Fibroblast of lung (primary cell): ENCODE data around the gene ACBD3. TPM values are rescaled to one million over a fixed set of nuclear protein-coding genes. Genes with fewer than 3 reads are reported as not detected.

ENCODE experiments used
- DNase-seq, 2 donors: peaks; one replicate each; pipeline versions ENCODE4 v3.0.0 to v3.0.0-alpha.2; 2010; ENCODE audit warnings: low read depth in 2 of 2
- H2AFZ ChIP-seq: 2 replicates; pipeline ENCODE4 v1.5.1; 2012; ENCODE audit warnings: low read length, control low read depth, inconsistent platforms
- H3K27ac ChIP-seq: 2 replicates; pipeline ENCODE4 v1.5.1; 2011; ENCODE audit warnings: low read length, control low read depth; ENCODE audit not compliant: insufficient read depth
- H3K27me3 ChIP-seq: 2 replicates; pipeline ENCODE4 v1.5.1; 2011; ENCODE audit warnings: mild to moderate bottlenecking, low read length; ENCODE audit not compliant: control insufficient read depth, insufficient read depth
- H3K36me3 ChIP-seq: 2 replicates; pipeline ENCODE4 v1.5.1; 2011; ENCODE audit warnings: low read length; ENCODE audit not compliant: control insufficient read depth, insufficient read depth
- H3K4me1 ChIP-seq: 2 replicates; pipeline ENCODE4 v1.5.1; 2011; ENCODE audit warnings: low read length; ENCODE audit not compliant: control insufficient read depth, insufficient read depth; ENCODE audit errors: extremely low read depth
- H3K4me2 ChIP-seq: 2 replicates; pipeline ENCODE4 v1.5.1; 2011; ENCODE audit warnings: low read length, control low read depth; ENCODE audit not compliant: insufficient read depth; ENCODE audit errors: extremely low read depth
- H3K4me3 ChIP-seq, 4 experiments: fragments of 200-600 bp in 1 of 4; sonication (generic) in 1 of 4; replicated peaks in 1 of 4; 2 replicates each; pipeline ENCODE4 v1.5.1; 2011 to 2016; ENCODE audit warnings: low read length in 4 of 4, low read depth in 3 of 4, mild to moderate bottlenecking in 3 of 4, control low read depth in 2 of 4, inconsistent platforms in 1 of 4, mixed read lengths in 1 of 4; ENCODE audit not compliant: insufficient read depth in 1 of 4; ENCODE audit errors: control extremely low read depth in 1 of 4
- H3K79me2 ChIP-seq: 2 replicates; pipeline ENCODE4 v1.5.1; 2012; ENCODE audit warnings: mild to moderate bottlenecking, low read length, inconsistent platforms; ENCODE audit not compliant: control insufficient read depth, insufficient read depth
- H3K9ac ChIP-seq: 2 replicates; pipeline ENCODE4 v1.5.1; 2011; ENCODE audit warnings: mild to moderate bottlenecking, low read length, control low read depth; ENCODE audit not compliant: insufficient read depth
- H3K9me3 ChIP-seq: 2 replicates; pipeline ENCODE4 v1.5.1; 2012; ENCODE audit warnings: low read depth, low read length; ENCODE audit not compliant: control insufficient read depth, insufficient read depth
- H4K20me1 ChIP-seq: 2 replicates; pipeline ENCODE4 v1.5.1; 2011; ENCODE audit warnings: low read length; ENCODE audit not compliant: control insufficient read depth, insufficient read depth; ENCODE audit errors: extremely low read depth
- EZH2 ChIP-seq: IDR thresholded peaks from 2 replicates; pipeline ENCODE4 v1.5.1; 2012; ENCODE audit warnings: low read length, control low read depth, mild to moderate bottlenecking; ENCODE audit errors: missing control alignments
- polyA plus RNA-seq, 2 donors: library from polyadenylated mRNA; depleted of rRNA in 1 of 2; stranded (reverse) in 1 of 2; unstranded in 1 of 2; fragments of >200 nt; gene quantifications; 2 replicates each; pipeline ENCODE4 v1.2.1, GENCODE V29; 2011 to 2012; ENCODE audit warnings: missing spikeins in 1 of 2
- total RNA-seq: library from RNA; depleted of rRNA; stranded (reverse); fragments of >200 nt; gene quantifications from 2 replicates; pipeline ENCODE4 v1.2.1, GENCODE V29; 2014
- TF ChIP-seq, protein P1 (sequence below), 2 donors: IDR thresholded peaks in 1 of 2; conservative IDR thresholded peaks in 1 of 2; 1 replicate in 1 of 2; 2 replicates in 1 of 2; pipeline ENCODE4 v1.5.1; 2011 to 2012; ENCODE audit warnings: low read length in 2 of 2, control low read depth in 1 of 2, inconsistent platforms in 1 of 2, low read depth in 1 of 2, mild to moderate bottlenecking in 1 of 2

ACBD3 gene
- total and polyA plus RNA-seq, 2 donors (not counting 1 experiment from before 2014, with no cell fraction given) = 67.7 to 85.0 TPM

GRCh38 chr1:226110249-226111097, 76.1 kb downstream of the ACBD3 start:
- Histone ChIP-seq H3K4me3 (peak overlapping the region; percentile 49 to 60 (median 58)), H3K4me1 (peaks cover 7% of the 10 kb centered on the region), H3K79me2 (no peaks in the 10 kb centered on the region), H3K9ac (peak overlapping the region; percentile 62), H2AFZ (peak overlapping the region; percentile 23), H3K4me2 (peak overlapping the region; percentile 90), H3K27ac (peak overlapping the region; percentile 81), H3K27me3 (no peaks in the 10 kb centered on the region), H3K9me3 (no peaks in the 10 kb centered on the region), H3K36me3 (no peaks in the 10 kb centered on the region), H4K20me1 (no peaks in the 10 kb centered on the region)
- DNase-seq = peak; percentile 60 to 64
- TF ChIP-seq EZH2 = no peak
- TF ChIP-seq, protein P1, sequence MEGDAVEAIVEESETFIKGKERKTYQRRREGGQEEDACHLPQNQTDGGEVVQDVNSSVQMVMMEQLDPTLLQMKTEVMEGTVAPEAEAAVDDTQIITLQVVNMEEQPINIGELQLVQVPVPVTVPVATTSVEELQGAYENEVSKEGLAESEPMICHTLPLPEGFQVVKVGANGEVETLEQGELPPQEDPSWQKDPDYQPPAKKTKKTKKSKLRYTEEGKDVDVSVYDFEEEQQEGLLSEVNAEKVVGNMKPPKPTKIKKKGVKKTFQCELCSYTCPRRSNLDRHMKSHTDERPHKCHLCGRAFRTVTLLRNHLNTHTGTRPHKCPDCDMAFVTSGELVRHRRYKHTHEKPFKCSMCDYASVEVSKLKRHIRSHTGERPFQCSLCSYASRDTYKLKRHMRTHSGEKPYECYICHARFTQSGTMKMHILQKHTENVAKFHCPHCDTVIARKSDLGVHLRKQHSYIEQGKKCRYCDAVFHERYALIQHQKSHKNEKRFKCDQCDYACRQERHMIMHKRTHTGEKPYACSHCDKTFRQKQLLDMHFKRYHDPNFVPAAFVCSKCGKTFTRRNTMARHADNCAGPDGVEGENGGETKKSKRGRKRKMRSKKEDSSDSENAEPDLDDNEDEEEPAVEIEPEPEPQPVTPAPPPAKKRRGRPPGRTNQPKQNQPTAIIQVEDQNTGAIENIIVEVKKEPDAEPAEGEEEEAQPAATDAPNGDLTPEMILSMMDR (conservative IDR thresholded peaks at IDR 0.05 in 1 of 2, IDR thresholded peaks at IDR 0.05 in 1 of 2; ENCODE audit: low read depth in 1 of 2, low read length in 2 of 2) = no peak

DNA sequence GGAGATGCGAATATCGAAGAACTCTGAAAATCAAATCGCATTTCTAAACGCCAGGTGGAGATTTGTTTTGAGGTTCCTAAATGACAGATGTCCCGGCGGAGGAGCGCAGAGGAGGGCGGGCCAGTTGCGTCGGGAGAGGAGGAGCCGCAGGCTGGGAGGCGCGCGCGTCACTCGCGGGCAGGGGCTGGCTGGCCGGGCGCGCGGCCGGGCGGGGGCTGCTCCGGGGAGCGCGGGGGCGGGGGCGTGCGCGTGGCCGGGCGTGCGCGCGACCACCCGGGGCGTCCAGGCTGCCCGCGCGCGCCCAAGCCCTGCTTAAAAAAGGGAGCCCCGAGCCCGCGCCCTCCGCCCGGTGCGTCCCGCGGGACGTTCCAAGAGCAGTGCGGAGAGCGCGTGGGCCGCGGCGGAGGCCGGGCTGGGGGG, 76.7 kb downstream of the ACBD3 start:
- Histone ChIP-seq H3K4me2 (peak overlapping the region; percentile 90), H3K27me3 (no peaks in the 10 kb centered on the region), H3K79me2 (no peaks in the 10 kb centered on the region), H3K36me3 (no peaks in the 10 kb centered on the region), H3K4me1 (peaks cover 7% of the 10 kb centered on the region), H4K20me1 (no peaks in the 10 kb centered on the region), H3K27ac (peak overlapping the region; percentile 85), H3K4me3 (peak overlapping the region; percentile 54 to 62 (median 60)), H3K9me3 (no peaks in the 10 kb centered on the region), H2AFZ (peak overlapping the region; percentile 93), H3K9ac (peak overlapping the region; percentile 62)
- no peak for TF ChIP-seq EZH2
- DNase-seq = peak; percentile 69 to 80

DNA sequence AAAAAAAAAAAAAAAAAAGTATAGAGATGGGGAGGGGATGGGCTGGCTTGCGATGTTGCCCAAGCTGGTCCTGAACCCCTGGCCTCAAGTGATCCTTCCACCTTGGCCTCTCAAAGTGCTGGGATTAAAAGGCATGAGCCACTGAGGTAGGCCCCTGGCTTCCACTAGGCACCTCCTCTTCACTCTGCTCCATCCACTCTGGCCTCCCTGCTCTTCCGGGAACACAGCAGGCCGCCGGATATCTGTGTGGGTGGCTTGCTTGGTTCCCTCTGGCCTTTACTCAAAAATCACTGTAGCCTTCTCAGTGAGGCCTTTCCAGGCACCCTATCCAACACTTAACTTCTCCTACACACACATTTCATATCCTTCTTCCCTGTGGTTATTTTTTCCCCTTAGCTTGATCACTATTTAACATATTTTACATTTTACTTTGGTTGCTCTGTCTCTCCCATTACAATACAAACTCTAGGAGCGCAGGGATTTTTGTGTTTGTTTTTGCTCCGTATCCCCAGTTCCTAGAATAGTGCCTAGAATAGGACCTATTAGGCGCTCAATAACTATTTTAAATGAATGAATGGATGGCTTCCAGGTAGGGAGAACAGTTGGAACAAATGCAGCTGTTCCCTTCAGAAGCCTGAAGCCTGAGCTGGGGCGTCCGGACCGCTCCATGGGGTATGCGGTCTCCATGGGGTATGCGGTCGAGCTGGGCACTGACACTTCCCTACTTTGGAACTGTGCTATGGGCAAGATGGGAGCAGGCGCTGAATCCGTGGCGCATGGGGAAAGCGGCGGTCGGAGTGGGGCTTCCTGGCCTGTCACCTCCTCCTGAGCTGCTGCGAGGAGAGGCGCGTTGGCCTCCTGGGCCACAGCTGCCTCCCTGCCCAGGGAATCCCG, 77.4 kb downstream of the ACBD3 start:
- DNase-seq = peak; percentile 19 to 70
- Histone ChIP-seq H3K27me3 (no peaks in the 10 kb centered on the region), H3K79me2 (no peaks in the 10 kb centered on the region)

More for the DNA sequence above, 77.4 kb downstream of the ACBD3 start:
- Histone ChIP-seq H4K20me1 (no peaks in the 10 kb centered on the region), H3K4me1 (peaks cover 7% of the 10 kb centered on the region), H3K27ac (peak overlapping the region; percentile 85), H2AFZ (peak overlapping the region; percentile 93), H3K36me3 (no peaks in the 10 kb centered on the region), H3K9ac (peak overlapping the region; percentile 52), H3K9me3 (no peaks in the 10 kb centered on the region), H3K4me2 (peak overlapping the region; percentile 84), H3K4me3 (peak overlapping the region; percentile 54 to 62 (median 60))
- TF ChIP-seq, protein P1 (conservative IDR thresholded peaks at IDR 0.05 in 1 of 2, IDR thresholded peaks at IDR 0.05 in 1 of 2; ENCODE audit: low read depth in 1 of 2, low read length in 2 of 2) = no peak
- no peak for TF ChIP-seq EZH2
